Cardiac septum (tissue), 1 donor: ENCODE results near the gene DEDD2. TPM values are rescaled to one million over a fixed set of nuclear protein-coding genes. Genes with fewer than 3 reads are reported as not detected.

Experiments used
- DNase-seq: peaks from one replicate; pipeline ENCODE4 v3.0.0-alpha.2; 2020; ENCODE audit warnings: low spot score
- intact Hi-C: fragments of 100-400 bp; cut with DNase I; formaldehyde crosslinking; loops from one replicate; pipeline ENCODE4 v1.14.0; 2022
- total RNA-seq: library from RNA; stranded (reverse); fragmentation: NEBNext Ultra II Directional; extraction: Animal tissue kit (Norgen Biotek cat#: 25700); gene quantifications from one replicate; pipeline ENCODE4 v1.2.1, GENCODE V29; 2021
- donor health status: DM: no; HTN: no; CAD: no.

DEDD2 gene
- total RNA-seq, 1 donor from 2014 or later = 10.2 TPM

DNA sequence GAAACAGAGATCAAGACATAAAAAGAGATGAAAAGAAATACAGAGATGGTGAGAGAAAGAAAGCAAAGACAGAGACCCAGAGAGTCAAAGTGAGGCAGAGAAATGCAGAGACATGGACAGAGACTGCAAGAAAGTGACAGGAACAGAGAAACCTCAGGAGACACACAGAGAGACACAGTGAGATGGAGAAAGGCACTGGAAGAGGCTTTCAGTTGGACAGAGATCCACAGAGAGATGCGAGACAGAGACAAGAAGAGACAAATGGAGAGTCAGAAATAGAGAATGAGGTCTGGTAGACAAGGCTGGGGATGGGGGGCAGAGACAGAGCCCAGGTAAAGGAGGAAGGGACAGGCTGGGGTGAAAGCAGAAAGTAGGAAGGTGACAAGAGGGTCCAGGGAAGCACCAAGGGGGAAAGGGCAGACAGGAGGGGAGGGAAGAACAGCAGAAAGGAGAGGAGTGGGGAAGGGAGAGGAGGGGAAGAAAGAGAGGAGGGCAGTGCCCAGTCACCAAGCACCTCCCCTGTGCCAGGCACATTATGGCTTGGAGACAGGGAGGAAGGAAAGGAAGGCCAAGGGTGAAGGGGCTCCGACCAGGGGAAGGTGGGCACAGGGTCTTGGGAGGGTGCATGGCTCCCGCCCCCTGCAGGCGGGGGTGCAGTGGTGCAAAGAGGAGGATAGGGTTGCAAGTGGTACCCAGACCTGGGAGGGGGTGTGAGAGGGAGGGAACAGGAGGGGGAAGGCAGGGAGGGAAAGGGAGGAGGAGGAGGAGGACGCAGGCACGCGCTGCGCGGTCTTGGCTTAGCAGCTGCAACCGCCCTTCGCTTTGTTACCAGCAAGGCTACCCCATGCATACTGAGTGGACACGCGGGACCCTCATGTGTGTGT, 38.4 kb downstream of the DEDD2 start:
- intact Hi-C loops = no loop called here

DNA sequence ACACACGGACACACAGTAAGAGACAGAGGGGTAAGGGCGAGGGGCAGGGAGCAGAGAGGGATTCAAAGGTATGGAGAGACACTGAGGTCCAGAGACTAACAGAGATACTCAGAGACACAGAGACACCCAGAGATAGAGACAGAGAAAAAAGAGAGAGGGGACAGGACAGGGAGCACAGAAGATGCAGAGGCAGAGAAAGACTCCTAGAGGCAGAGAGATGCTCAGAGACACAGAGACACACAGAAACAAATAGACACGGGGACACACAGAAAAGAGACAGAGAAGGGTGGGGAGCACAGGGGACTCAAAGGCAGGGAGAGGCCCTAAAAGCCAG, 39.8 kb downstream of the DEDD2 start:
- intact Hi-C loops = no loop called here
- DNase-seq = no peak

More for the DNA sequence above, 38.4 kb downstream of the DEDD2 start:
- no peak for DNase-seq

DNA sequence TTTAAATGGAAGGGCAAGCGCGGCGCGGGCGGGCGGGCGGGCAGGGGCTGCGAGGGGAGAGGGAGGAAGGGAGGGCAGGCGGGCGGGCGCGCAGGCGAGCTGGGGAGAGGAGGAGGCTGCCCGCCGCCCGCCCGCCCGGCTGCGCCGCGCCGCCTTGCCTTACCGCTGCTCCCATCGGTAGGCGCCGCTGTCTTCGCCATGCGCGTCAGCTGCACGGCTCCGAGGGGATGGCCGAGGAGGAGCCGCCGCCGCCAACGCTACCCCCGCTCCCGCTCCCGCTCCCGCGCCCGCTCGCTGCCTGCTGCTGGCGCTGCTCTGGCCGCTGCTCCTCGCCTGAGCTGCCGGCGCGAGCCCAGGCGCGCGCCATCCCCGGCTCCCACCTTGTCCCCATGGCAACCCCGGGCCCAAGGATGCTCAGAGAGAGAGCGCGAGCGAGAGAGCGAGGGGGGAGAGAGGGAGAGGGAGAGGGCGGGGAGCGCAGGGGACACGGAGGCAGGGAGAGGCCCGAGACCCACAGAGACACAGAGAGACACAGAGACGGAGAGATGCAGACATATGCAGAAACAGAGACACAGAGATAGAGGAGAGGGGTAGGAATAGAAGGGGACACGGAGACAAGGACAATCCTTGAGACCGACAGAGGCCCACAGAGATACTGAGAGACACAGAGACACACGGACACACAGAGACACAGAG, 40.3 kb downstream of the DEDD2 start:
- intact Hi-C loops = no loop called here
- DNase-seq = peak; percentile 86

DNA sequence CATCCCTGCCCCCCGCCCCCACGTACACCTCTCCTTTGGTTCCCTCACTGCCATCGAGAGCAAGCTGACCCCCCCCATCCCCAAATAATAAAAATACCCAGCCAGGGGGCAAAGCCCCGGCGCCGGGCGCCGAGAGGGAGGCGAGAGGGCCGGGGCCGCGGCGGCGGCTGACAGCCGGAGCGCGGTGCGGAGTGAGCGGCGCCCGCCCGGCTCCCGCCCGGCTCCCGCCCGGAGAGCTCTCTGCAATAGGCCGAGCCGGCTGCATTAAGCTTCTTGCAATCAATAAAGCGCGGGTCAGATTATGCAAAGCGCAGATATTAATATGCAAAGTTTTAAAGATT, 40.9 kb downstream of the DEDD2 start:
- DNase-seq = no peak
- intact Hi-C loops = no loop called here

DNA sequence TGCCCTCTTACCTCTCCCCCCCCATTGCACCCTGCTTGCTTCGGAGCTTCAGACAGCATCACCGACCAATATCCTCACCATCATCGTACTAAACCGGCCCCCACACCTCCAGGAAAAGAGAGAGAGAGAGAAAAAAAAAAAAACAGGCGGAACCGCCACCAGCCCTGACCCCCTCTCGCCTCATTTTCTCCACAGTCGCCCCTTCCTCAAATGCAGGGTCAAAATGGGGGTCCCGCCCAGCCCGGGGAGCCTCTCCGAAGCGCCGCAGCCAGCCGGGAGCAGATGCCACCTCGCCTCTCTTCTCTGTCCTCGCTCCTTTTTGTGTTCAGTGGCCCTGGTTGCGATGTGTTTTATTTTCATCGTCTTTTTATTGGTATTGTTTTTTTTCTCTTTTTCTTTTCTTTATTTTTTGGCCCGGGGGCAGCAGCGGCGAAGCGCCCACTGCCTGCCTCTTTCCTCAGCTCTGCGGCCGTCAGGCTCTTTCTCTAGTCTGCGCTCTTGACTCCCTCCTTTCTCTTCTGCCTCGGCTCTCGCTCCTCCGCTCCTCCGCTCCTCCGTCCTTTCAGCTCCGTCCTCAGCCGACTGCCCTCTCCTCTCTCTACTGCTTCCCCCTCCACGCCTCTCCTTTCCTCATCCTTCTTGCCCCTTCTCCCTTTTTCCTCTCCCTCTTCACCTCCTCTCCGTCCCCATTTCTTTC, 41.4 kb downstream of the DEDD2 start:
- intact Hi-C loops = no loop called here
- no peak for DNase-seq

DNA sequence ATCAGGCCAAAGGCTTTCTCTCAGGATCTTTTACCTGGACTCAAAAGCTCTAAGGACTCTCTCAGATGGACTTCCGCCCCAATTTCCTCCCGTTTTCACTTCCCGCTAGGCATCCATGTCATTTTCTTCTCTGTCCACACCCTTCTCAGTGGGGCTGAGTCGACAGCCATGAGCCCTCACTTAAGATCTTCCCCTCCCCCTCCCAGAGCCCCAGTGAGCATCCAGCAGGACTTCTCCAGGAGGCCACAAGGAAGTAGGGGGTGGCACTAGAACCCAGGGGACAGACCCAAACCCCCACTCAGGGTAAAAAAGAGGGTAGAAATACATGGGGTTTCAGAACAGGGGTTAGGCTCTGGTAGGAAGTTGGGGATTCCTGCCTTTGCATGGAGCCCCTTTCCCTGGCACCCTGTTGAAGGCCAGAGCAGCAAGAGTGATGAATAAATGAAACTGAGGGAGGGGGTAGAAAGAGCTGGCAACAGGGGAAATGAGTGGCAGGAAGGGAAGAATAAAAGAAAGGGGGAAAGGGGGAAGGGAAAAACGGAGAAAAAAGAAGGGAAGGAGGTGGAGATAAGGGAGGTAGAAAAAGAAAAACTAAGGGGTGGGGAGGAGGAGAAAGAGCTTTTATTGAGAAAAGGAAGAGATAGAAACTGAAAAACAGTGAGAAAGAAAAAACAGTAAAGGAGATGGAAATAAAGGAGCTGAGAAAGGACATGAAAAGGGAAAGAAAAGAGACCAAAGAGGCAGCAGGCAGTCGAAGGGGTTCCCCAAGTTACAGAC, 42.3 kb downstream of the DEDD2 start:
- intact Hi-C loops = no loop called here
- DNase-seq = no peak

DNA sequence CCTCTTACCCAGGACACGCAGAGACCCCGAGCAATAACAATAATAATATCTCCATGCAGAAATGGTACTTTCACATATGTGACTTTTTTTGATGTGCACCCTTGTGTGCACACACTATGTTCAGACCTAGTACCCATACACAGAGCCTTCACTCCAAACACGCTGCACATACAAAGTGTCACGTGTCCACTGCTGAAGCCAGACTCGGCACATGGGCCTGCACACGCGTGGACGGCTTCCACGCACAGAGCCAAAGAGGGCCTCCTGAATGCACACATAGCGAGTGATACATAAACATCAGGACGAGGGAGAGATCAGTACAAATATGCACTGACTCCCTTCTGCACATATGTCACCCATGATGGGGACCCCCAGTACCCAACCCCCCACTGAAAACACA, 43.3 kb downstream of the DEDD2 start:
- no peak for DNase-seq
- intact Hi-C loops = no loop called here

DNA sequence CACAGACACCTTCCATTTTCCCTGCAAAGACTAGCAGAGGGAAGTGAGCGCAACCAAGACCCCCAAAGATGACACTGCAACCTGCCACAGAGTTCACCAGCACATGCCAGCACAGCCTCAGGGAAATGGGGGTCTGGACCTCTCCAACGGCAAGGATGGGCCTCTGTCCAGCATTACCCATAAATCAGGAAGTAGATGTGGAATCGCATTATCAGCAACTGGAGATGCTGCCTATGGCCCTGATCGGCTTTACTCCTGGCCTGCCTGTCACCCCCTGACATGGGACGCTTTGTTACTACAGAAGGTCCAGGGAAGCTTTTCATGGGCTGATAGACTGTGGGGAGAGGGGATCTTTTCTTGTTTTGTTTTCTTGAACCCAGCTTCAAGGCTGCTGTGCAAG, 43.8 kb downstream of the DEDD2 start:
- no peak for DNase-seq
- intact Hi-C loops = no loop called here

DNA sequence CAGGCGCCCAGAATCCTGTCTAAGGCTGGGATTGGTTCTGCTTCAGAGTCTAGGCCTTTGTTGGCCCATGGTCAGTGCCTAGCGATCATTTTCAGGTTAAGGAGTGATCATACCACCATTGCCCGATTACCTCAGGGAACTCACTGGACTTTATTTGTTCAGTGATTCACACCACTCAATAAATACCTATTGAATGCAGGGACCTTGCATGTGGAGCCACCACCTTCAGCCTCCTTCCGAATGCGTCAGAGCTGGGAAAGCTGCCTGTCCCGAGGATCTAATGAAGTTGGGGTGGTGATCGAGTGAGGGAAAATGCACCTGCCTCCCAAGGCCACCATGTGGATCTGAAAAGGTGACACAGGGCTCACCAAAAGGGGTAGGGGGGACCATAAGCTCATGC, 45.2 kb downstream of the DEDD2 start:
- no peak for DNase-seq
- intact Hi-C loops = no loop called here

DNA sequence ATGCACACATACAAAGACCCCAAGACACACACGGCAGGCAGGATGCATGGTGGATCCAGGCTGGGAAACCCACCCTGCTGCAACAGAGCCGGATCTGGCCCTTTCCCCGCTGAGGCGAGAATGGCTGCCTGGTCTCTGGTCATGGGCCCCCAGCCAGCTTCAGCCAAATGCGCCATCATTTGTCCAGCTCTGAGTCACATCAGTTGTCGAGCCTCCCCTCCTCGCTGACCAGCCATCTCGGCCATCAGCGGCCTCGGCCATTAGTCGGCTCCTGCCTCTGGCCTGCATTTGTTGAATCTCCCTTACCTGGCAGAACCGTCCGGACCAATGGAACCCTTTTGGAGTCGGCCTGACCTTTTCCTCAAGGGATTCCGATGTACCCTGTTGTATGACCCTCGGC, 46.8 kb downstream of the DEDD2 start:
- DNase-seq = no peak
- intact Hi-C loops = no loop called here

DNA sequence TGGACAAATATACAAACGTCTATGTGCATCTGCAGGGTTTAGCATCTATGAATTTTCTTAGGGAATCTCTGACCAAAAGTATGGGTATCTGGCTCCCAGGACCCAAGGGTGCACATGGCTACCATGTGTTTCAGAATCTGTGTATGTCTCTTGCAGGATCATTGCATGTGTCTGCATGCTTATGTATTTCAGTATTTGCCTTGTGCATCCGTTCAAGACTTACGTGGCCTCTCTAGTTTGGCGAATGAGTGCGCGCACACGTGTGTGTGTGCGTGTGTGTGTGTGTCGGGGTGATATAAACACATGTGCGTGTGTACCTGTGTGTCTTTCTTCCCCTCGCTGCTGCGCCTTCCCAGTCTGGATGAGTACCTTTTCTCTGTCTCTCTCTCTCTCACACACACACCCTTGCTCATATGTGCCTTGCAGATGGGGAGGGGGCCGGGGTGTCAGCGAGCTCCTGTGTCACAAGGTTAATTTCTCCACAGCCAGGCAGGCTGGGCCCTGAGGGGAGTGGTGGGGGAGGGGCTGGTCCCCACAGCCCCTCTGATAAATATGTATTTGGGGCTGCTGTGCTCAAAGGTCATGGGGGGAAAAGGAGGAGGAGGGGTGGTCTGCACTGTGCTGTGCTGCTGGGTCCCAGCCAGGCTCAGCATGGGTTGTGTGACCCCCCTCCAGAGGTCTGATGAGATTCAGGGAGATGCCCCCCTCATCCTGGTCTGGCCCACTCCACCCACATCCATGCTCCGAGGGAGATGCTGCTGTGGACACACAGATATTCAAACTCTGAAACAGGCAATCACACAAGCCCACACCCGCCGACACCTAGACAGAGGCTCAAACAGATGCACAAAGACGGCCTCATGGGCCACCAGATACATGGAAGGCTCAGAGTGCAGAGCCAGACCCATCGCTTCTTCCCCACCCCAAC, 47.7 kb downstream of the DEDD2 start:
- intact Hi-C loops = no loop called here
- no peak for DNase-seq

DNA sequence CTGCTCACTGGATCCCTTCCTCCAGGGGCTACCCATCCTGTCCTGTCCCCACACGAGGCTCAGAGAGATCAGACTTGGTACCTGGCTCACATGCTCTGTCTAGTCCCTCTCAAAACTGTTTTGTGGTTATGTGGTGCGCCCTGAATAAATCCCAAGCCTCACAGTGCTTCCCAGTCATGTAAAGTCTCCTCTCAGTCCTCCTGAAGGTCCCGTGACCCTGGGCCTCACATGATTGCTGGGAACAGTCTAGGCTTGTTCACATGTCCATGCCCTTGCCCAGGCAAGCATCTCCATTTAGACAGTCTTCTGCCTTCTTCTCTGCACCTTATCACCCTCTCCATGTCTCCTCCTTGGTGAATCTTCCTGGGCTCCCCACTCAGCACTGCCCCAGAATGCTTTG, 49.3 kb downstream of the DEDD2 start:
- no peak for DNase-seq
- intact Hi-C loops = no loop called here

DNA sequence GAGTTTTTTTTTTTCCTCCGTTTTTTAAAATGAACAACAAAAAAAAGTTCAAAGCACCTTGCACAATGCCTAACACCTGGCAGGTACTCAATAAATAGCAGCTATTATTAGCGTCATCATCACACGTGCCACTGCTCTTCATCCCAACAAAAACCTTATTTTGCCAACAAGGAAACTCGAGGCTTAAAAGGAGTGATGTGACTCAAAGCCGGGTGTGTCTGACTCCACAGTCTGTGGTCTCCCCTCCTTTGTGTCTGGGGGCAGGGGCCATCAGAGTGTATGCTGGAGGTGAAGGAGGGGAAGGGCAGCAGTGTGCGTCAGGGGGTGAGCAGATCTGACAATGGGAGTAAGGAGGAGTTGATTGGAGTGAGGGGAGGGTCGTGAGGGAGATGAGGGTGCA, 51.2 kb downstream of the DEDD2 start:
- intact Hi-C loops = no loop called here
- DNase-seq = no peak

DNA sequence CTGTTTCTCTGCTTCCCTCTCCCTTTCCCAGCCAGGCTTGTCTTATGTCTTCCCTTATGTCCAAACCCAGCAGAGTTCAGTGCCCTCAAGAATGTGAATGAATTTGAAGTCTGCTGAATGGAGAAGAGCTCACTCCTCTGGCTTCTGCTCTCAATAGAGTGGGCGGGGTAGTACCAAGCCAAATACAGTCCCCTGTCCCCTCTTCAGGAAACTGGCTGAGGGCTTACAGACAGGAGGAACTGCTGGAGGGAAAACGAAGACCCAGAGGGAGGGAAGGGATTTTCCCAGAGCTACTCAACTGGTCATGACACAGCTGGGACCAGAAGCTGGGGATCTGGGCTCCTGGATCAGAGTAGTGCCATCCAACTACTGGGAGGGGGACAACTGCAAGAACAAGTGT, 52.3 kb downstream of the DEDD2 start:
- intact Hi-C loops = no loop called here
- no peak for DNase-seq

DNA sequence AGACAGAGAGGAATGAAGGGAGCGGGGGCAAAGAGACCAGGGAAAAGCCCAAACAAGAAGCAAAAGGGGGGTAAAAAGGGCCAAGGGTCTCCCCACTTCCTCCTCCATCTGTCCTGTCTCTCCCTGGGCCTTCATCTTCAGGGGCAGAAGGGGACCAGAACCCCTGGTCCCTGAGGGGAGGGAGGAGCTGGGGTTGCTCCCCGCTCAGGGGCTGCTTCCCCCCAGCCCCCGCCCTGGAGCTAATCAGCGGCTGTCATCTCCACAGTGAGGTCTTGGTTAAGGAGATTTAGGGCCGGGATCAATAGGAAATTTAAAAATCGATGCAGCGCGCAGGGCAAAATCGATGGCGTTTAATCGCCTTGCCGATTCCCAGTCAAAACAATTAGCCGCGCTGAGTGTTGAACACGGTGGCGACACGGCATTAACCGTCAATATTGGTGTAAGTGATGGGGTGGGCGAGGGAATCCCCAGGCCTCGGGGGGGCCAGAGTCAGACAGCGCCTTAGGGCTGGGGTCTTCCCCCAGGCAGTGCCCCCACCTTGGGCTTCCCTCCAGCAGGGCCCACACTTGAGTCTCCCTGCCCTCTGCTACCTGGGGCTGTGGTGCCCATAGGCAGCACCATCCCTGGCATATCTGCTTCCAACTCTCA, 55.7 kb downstream of the DEDD2 start:
- no peak for DNase-seq
- intact Hi-C loops = no loop called here

DNA sequence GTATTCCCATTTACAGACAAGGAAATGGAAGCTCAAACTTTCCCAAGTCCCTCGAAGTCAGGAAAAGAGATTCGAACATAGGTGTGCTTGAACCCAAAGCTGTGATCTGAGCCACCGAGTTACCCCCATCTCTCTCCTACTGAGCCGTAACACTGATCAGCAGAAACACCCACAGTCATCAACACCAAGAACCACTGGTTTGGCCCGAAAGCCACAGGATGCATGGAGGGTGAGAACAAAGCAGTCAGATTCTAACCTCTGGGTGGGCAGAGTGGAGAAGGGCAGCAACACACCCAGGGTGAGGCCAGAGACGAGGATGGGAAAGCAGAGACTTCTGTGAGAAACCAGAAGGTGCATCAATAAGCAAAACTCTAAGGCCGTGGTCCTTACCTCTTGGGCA, 57.5 kb downstream of the DEDD2 start:
- intact Hi-C loops = no loop called here
- no peak for DNase-seq

DNA sequence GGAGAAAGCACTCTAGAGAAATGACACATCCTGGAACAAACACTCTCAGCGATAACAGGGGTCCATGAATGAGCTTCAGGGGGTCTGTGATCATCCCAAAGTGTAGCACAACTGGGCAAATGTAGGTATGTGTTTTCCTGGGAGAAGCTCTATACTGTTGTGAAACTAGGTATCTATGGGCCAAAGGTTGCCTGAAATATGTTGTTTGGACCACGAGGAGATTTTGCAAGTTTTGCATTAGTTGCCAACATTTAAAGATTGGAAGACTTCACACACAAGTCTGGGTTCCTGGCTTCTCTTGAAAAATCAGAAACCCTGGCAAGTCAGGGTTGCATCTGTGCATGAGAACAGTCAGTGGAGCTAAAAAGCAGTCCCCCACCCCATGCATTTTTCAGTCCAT, 58.6 kb downstream of the DEDD2 start:
- intact Hi-C loops = no loop called here
- no peak for DNase-seq

DNA sequence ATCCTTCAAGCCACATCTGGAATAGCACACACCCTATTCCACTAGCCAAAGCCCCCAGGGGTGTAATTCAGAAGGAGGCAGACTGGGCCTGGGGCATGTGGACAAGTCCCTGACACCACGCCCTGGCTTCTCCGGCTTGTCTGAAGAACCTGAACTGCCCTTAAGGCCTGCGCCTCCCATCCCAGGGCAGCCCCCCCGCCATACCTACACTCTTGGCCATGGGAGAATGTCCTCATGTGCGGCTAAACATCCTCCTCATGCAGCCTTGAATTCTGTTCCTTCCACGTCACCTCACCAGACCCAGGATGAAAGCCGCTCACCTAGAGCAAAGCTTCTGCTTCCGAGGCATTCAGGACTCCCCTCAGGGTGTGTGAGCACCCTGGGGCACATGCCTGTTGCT, 60.9 kb downstream of the DEDD2 start:
- no peak for DNase-seq
- intact Hi-C loops = no loop called here

DNA sequence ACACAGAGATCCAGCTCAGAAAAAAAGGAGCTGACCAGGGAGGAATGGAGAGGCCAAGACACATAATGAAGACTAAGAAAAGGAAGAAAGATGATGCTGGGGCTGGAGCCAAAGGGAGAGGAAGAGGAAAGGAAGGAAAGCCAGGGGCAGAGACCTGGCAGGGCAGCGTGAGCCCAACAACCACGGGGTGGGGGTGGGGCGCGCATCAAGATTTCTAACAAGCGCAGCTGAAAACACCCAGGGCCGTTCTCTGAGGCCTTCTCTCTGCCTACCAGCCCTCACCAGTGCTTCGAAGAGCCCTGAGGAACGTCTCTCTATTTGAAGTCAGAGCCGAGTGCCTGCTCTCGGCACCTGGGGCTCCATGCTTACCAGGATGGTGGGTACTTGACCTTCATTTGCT, 61.7 kb downstream of the DEDD2 start:
- intact Hi-C loops = no loop called here
- no peak for DNase-seq
